Gastrocnemius medialis (tissue), 4 donors: ENCODE measurements around the gene ADGRL3. TPM values are rescaled to one million over a fixed set of nuclear protein-coding genes. Genes with fewer than 3 reads are reported as not detected.

Source experiments
- ATAC-seq, 2 donors: fragments of 150-250 bp; one replicate each; pipeline ENCODE4 v1.9.1; 2016
- DNase-seq, 2 donors: peaks; one replicate each; pipeline ENCODE4 v3.0.0-alpha.2; 2019
- H3K27ac ChIP-seq, 4 donors: fragments of 200-600 bp; sonication (generic); 1 replicate in 1 of 4; 2 replicates in 3 of 4; pipeline ENCODE4 v1.5.1; 2016 to 2018; ENCODE audit warnings: mild to moderate bottlenecking in 2 of 4, moderate library complexity in 1 of 4
- H3K27me3 ChIP-seq, 3 donors: fragments of 200-600 bp; sonication (generic) in 2 of 3; 1 replicate in 1 of 3; 2 replicates in 2 of 3; pipeline versions ENCODE4 v1.5.1 to v1.6.0; 2016 to 2019; ENCODE audit warnings: mild to moderate bottlenecking in 1 of 3, moderate library complexity in 1 of 3
- H3K36me3 ChIP-seq, 2 donors: fragments of 200-600 bp; sonication (generic) in 1 of 2; one replicate each; pipeline ENCODE4 v1.5.1; 2017 to 2018
- H3K4me1 ChIP-seq, 2 donors: fragments of 200-600 bp; sonication (generic) in 1 of 2; one replicate each; pipeline ENCODE4 v1.5.1; 2016 to 2017; ENCODE audit warnings: mild to moderate bottlenecking in 2 of 2
- H3K4me3 ChIP-seq, 4 donors: fragments of 200-600 bp; sonication (generic) in 3 of 4; 1 replicate in 1 of 4; 2 replicates in 3 of 4; pipeline ENCODE4 v1.5.1; 2016 to 2019; ENCODE audit warnings: mild to moderate bottlenecking in 2 of 4
- H3K9me3 ChIP-seq, 3 donors: fragments of 200-600 bp; sonication (generic) in 2 of 3; 1 replicate in 1 of 3; 2 replicates in 2 of 3; pipeline ENCODE4 v1.5.1; 2016 to 2019
- POLR2A ChIP-seq, 2 donors: fragments of 450-650 bp; IDR thresholded peaks; one replicate each; pipeline ENCODE4 v1.6.1; 2017; ENCODE audit warnings: antibody characterized with exemption in 2 of 2, mild to moderate bottlenecking in 2 of 2, moderate library complexity in 2 of 2
- in situ Hi-C, 4 donors: fragments of 200-750 bp; cut with MboI; loops; one replicate each; pipeline versions ENCODE4 v1.15.0 to v1.8.0; 2017; ENCODE audit warnings: low sequenced_read_pairs in 4 of 4
- intact Hi-C: fragments of 100-400 bp; cut with DNase I; formaldehyde crosslinking; loops from one replicate; pipeline ENCODE4 v1.15.1; 2023; ENCODE audit warnings: low total_unique reads
- total RNA-seq, 4 donors: library from RNA; depleted of rRNA; stranded (reverse); fragments of >200 nt; gene quantifications; one replicate each; pipeline versions ENCODE4 v1.1.0 to v1.2.3, GENCODE V29; 2016
- TF ChIP-seq, protein P1 (sequence below), 5 experiments: fragments of 450-650 bp in 3 of 5; fragments of 200-600 bp in 2 of 5; sonication (generic) in 2 of 5; IDR thresholded peaks in 4 of 5; conservative IDR thresholded peaks in 1 of 5; 1 replicate in 4 of 5; 2 replicates in 1 of 5; pipeline ENCODE4 v1.5.1; 2016 to 2019; ENCODE audit warnings: antibody characterized with exemption in 5 of 5, mild to moderate bottlenecking in 3 of 5, moderate library complexity in 3 of 5

ADGRL3 gene
- total RNA-seq, 4 donors from 2014 or later, result 0.69 to 2.2 (median 1.1) TPM

DNA sequence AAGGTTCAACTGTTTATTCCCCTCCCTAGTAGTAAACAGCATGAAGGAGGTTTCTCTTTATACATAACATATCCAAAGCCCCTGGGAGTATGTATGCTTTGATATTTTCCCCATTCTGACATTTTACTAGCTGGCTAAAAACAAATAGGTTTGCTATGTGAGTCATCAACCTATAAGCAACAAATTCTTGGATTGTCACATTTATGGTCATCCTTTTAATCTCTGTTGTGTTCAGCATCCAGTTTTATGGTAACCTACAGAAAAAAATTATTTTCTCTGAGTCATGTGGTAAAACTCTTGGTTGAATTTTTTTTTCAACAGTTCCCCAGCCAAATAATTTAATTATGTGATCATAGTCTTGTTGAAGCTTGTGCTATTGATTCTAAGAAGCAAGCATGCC lies 734.1 kb downstream of the ADGRL3 start:
- TF ChIP-seq, protein P1, sequence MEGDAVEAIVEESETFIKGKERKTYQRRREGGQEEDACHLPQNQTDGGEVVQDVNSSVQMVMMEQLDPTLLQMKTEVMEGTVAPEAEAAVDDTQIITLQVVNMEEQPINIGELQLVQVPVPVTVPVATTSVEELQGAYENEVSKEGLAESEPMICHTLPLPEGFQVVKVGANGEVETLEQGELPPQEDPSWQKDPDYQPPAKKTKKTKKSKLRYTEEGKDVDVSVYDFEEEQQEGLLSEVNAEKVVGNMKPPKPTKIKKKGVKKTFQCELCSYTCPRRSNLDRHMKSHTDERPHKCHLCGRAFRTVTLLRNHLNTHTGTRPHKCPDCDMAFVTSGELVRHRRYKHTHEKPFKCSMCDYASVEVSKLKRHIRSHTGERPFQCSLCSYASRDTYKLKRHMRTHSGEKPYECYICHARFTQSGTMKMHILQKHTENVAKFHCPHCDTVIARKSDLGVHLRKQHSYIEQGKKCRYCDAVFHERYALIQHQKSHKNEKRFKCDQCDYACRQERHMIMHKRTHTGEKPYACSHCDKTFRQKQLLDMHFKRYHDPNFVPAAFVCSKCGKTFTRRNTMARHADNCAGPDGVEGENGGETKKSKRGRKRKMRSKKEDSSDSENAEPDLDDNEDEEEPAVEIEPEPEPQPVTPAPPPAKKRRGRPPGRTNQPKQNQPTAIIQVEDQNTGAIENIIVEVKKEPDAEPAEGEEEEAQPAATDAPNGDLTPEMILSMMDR (IDR thresholded peaks at IDR 0.05 in 4 of 5, conservative IDR thresholded peaks at IDR 0.05 in 1 of 5), result no peak
- no peak for TF ChIP-seq POLR2A (IDR thresholded peaks at IDR 0.05)

DNA sequence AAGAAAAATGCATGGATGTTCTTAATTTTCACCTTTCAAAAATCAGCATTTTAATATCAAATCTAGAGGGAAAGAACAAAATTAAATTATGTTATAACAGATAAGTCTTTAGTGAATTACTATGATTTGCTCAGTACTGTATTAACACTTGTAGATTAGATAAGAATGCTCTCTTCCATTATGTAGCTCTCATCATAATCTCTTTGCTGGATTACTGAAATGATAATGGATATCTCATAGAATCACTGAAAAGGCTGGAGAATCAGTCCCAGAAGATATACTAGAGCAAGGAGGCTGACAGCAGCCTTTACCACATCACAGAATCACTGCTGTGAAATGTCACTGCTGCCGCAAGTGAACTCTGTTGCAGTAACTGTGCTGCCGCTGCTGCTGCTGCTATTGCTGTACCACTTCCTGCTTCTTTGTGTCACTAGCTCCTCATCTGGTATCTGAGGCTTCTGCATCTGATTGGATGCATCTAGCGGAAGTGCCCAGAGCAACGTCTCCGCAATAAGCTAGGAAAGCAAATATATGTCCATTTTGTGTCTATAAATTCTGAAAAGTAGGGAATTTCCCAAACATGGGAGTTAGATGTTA lies 738.2 kb downstream of the ADGRL3 start:
- intact Hi-C loops (no loop called here), in situ Hi-C loops (no loop called here)
- Histone ChIP-seq H3K4me3 (no peak overlapping the region), H3K27ac (no peak overlapping the region), H3K27me3 (no peaks in the 10 kb centered on the region), H3K9me3 (no peaks in the 10 kb centered on the region), H3K36me3 (no peaks in the 10 kb centered on the region), H3K4me1 (no peaks in the 10 kb centered on the region)
- TF ChIP-seq, protein P1 (IDR thresholded peaks at IDR 0.05 in 4 of 5, conservative IDR thresholded peaks at IDR 0.05 in 1 of 5), result no peak
- no peak for TF ChIP-seq POLR2A (IDR thresholded peaks at IDR 0.05)
- DNase-seq (no peak), ATAC-seq (no peak)

More for the DNA sequence above, 734.1 kb downstream of the ADGRL3 start:
- intact Hi-C loops (no loop called here), in situ Hi-C loops (no loop called here)
- no peak overlapping the region for H3K4me3 ChIP-seq
- no peak for ATAC-seq
- no peaks in the 10 kb centered on the region for H3K36me3 ChIP-seq
- DNase-seq, result no peak
- no peaks in the 10 kb centered on the region for H3K9me3 ChIP-seq
- no peaks in the 10 kb centered on the region for H3K4me1 ChIP-seq
- H3K27me3 ChIP-seq, result no peaks in the 10 kb centered on the region
- no peak overlapping the region for H3K27ac ChIP-seq

DNA sequence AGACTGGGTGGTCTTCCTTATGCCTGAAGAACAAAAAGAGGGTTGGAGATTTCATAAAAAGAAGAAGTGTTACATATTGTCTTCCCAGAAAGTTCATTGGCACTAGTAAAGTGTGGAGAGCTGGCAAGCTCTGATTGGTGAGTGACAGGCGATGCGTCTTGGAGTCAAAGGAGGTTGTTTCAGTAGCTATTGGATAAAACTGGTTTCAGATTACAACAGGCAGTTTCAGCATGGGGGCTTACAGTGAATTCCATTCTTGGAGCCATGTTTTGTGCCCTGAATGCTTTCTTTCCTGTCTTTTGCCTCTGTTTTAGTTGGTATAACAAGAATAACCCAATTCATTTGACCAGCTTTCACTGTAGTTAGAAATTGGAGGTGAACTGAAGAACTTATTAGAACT lies 750.5 kb downstream of the ADGRL3 start:
- no peak for TF ChIP-seq POLR2A (IDR thresholded peaks at IDR 0.05)
- TF ChIP-seq, protein P1 (IDR thresholded peaks at IDR 0.05 in 4 of 5, conservative IDR thresholded peaks at IDR 0.05 in 1 of 5), result no peak
- ATAC-seq (no peak), DNase-seq (no peak)
- intact Hi-C loops, result no loop called here
- H3K27me3 ChIP-seq, result no peaks in the 10 kb centered on the region
- no peaks in the 10 kb centered on the region for H3K36me3 ChIP-seq
- in situ Hi-C loops, result no loop called here
- no peak overlapping the region for H3K4me3 ChIP-seq
- no peak overlapping the region for H3K27ac ChIP-seq
- H3K9me3 ChIP-seq, result no peaks in the 10 kb centered on the region
- no peaks in the 10 kb centered on the region for H3K4me1 ChIP-seq

DNA sequence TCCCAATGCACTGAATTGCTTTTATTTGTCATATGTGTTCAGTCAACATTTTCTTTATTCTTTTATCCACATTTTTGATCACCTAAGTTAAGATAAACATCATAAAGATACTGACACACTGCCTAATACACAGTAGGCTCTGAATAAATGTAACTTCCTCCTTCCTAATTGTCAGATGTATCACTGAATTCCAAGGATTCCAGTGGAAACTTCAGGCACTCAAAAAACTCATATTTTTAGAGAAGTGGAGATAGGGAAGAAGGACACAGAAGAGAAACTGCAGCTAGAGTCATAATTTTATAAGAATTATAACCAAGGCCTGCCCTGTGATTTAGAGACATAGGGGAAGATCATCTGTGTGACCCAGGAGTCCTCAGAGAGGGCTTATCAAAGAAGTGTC lies 753.3 kb downstream of the ADGRL3 start:
- Histone ChIP-seq H3K4me1 (no peaks in the 10 kb centered on the region), H3K36me3 (no peaks in the 10 kb centered on the region), H3K4me3 (no peak overlapping the region), H3K27me3 (no peaks in the 10 kb centered on the region), H3K27ac (no peak overlapping the region), H3K9me3 (no peaks in the 10 kb centered on the region)
- TF ChIP-seq, protein P1 (IDR thresholded peaks at IDR 0.05 in 4 of 5, conservative IDR thresholded peaks at IDR 0.05 in 1 of 5), result no peak
- no peak for TF ChIP-seq POLR2A (IDR thresholded peaks at IDR 0.05)
- DNase-seq (no peak), ATAC-seq (no peak)
- in situ Hi-C loops, result no loop called here
- intact Hi-C loops, result no loop called here

DNA sequence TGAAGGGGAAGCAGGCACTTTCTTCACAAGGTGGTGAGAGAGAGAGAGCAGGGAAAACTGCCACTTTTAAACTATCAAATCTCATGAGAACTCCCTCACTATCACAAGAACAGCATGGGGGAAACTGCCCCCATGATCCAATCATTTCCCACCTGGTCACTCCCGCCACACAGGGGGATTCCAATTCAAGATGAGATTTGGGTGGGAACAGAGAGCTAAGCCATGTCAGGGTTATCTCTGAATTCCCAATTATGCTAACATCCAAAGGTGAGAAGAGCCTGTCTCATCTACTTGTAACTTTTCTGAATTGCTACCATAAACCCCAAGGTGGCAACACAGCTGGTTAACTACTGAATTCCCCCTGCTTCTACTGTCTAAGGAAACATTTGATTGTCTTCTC lies 758.5 kb downstream of the ADGRL3 start:
- intact Hi-C loops (no loop called here), in situ Hi-C loops (no loop called here)
- H3K27me3 ChIP-seq, result no peaks in the 10 kb centered on the region
- no peaks in the 10 kb centered on the region for H3K36me3 ChIP-seq
- DNase-seq (no peak), ATAC-seq (no peak)
- no peaks in the 10 kb centered on the region for H3K4me1 ChIP-seq
- no peak overlapping the region for H3K4me3 ChIP-seq
- TF ChIP-seq POLR2A (IDR thresholded peaks at IDR 0.05), result no peak
- TF ChIP-seq, protein P1 (IDR thresholded peaks at IDR 0.05 in 4 of 5, conservative IDR thresholded peaks at IDR 0.05 in 1 of 5), result no peak
- H3K9me3 ChIP-seq, result no peaks in the 10 kb centered on the region
- no peak overlapping the region for H3K27ac ChIP-seq
